Hepatocyte (in vitro differentiated cells): ENCODE results near the gene DOK6.

ENCODE experiments used
- CTCF ChIP-seq: fragments of 200-600 bp; sonication (generic); IDR thresholded peaks from 2 replicates; pipeline ENCODE4 v1.5.1; 2016; ENCODE audit warnings: antibody characterized with exemption, mild to moderate bottlenecking; ENCODE audit not compliant: poor library complexity
- EZH2 ChIP-seq: fragments of 200-600 bp; sonication (generic); IDR thresholded peaks from 2 replicates; pipeline ENCODE4 v1.6.1; 2016; ENCODE audit warnings: antibody characterized with exemption, mild to moderate bottlenecking, borderline replicate concordance
- EZH2phosphoT487 ChIP-seq: fragments of 200-600 bp; sonication (generic); IDR thresholded peaks from one replicate; pipeline ENCODE4 v1.6.1; 2018; ENCODE audit warnings: antibody characterized with exemption, mild to moderate bottlenecking, low read depth, moderate library complexity; ENCODE audit not compliant: unreplicated experiment, severe bottlenecking

- no peak for TF ChIP-seq EZH2
- no peak for TF ChIP-seq CTCF
- TF ChIP-seq EZH2phosphoT487 = no peak
These were observed 286.2 kb downstream of the DOK6 start for GRCh38 chr18:69686861-69687260.
